Measurements from ENCODE around the gene RARRES2.
"Not testable (repeated sequence)": the region's sequence is repeated elsewhere in the genome, so short reads cannot be mapped to it uniquely, and the experiment has no call there.

RARRES2 gene

GRCh38 chr7:150321788-150322113 is 19.7 kb downstream of the RARRES2 start:
- DNase-seq (ENCODE audit: low read depth): no peak
- H3K4me3 ChIP-seq (ENCODE audit: low read length): no peak overlapping the region
- no peak for TF ChIP-seq CTCF (IDR thresholded peaks at IDR 0.05; ENCODE audit: insufficient read depth, low read depth, low read length, missing control alignments)

GRCh38 chr7:150317748-150318444 is 23.5 kb downstream of the RARRES2 start:
- no peak for TF ChIP-seq CTCF (IDR thresholded peaks at IDR 0.05; ENCODE audit: insufficient read depth, low read depth, low read length, missing control alignments)
- DNase-seq (ENCODE audit: low read depth): no peak
- H3K4me3 ChIP-seq (ENCODE audit: low read length): no peak overlapping the region

- not testable (repeated sequence) for H3K4me3 ChIP-seq (ENCODE audit: low read length); DNase-seq (ENCODE audit: low read depth)
Measured at GRCh38 chr7:150316987-150317386, 24.4 kb downstream of the RARRES2 start.

- no peak for DNase-seq (ENCODE audit: low read depth)
- H3K4me3 ChIP-seq (ENCODE audit: low read length): no peak overlapping the region
- no peak for TF ChIP-seq CTCF (IDR thresholded peaks at IDR 0.05; ENCODE audit: insufficient read depth, low read depth, low read length, missing control alignments)
Measured at GRCh38 chr7:150314639-150315239, 26.7 kb downstream of the RARRES2 start.

- H3K4me3 ChIP-seq (ENCODE audit: low read length): no peak overlapping the region
Measured at GRCh38 chr7:150313870-150314269, 27.6 kb downstream of the RARRES2 start.

GRCh38 chr7:150313367-150313809 is 28.0 kb downstream of the RARRES2 start:
- DNase-seq (ENCODE audit: low read depth): no peak
- H3K4me3 ChIP-seq (ENCODE audit: low read length): no peak overlapping the region
- TF ChIP-seq CTCF (IDR thresholded peaks at IDR 0.05; ENCODE audit: insufficient read depth, low read depth, low read length, missing control alignments): no peak

More at GRCh38 chr7:150313870-150314269, 27.6 kb downstream of the RARRES2 start:
- DNase-seq (ENCODE audit: low read depth): no peak
- no peak for TF ChIP-seq CTCF (IDR thresholded peaks at IDR 0.05; ENCODE audit: insufficient read depth, low read depth, low read length, missing control alignments)

- DNase-seq (ENCODE audit: low read depth); H3K4me3 ChIP-seq (ENCODE audit: low read length): not testable (repeated sequence)
Measured at GRCh38 chr7:150312649-150313366, 28.6 kb downstream of the RARRES2 start.

GRCh38 chr7:150311711-150312110 is 29.7 kb downstream of the RARRES2 start:
- no peak overlapping the region for H3K4me3 ChIP-seq (ENCODE audit: low read length)
- DNase-seq (ENCODE audit: low read depth): no peak
- no peak for TF ChIP-seq CTCF (IDR thresholded peaks at IDR 0.05; ENCODE audit: insufficient read depth, low read depth, low read length, missing control alignments)
